SH-SY5Y (cell line): ENCODE data around the gene TMEM263.

Experiments
- GATA2 ChIP-seq: IDR thresholded peaks from 2 replicates; pipeline ENCODE4 v1.6.1; 2011; ENCODE audit warnings: mild to moderate bottlenecking, low read depth, low read length
- GATA3 ChIP-seq: IDR thresholded peaks from 2 replicates; pipeline ENCODE4 v1.6.1; 2011; ENCODE audit warnings: low read depth, mild to moderate bottlenecking, low read length, moderate library complexity

DNA sequence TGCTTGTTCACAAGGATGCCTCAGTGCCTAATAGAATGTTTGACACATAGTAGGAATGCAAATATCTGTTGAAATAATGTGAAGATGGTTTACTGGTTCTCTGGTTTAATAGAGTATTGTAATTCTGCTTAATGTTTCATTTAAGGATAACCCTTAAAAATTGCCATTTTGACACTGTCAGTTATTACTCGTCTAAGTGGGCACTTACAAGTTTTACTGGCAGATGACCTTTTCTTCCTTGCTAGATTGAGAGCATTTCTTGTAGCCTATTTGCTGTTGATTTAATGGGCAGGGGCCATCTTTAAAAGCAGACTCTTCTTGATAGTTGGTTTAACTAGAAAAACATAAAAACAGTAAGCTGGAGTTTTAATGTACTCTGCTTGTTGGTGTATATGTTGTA lies 1.9 kb downstream of the TMEM263 start:
- TF ChIP-seq GATA3 (no peak), GATA2 (no peak)
